Stimulated activated CD4-positive, alpha-beta T cell treated with anti-CD3 and anti-CD28 coated beads, Interleukin-1b, Interleukin-23, amount 100 ng/mL, for 24 hours (primary cell): Measurements from ENCODE around the gene LDLRAD3.
"Not testable (repeated sequence)": the region's sequence is repeated elsewhere in the genome, so short reads cannot be mapped to it uniquely, and the experiment has no call there.

Experiments
- DNase-seq, 4 experiments: peaks; one replicate each; pipeline ENCODE4 v3.0.0-alpha.2; 2020; ENCODE audit warnings: low read depth in 4 of 4, low spot score in 1 of 4

LDLRAD3 gene

DNA sequence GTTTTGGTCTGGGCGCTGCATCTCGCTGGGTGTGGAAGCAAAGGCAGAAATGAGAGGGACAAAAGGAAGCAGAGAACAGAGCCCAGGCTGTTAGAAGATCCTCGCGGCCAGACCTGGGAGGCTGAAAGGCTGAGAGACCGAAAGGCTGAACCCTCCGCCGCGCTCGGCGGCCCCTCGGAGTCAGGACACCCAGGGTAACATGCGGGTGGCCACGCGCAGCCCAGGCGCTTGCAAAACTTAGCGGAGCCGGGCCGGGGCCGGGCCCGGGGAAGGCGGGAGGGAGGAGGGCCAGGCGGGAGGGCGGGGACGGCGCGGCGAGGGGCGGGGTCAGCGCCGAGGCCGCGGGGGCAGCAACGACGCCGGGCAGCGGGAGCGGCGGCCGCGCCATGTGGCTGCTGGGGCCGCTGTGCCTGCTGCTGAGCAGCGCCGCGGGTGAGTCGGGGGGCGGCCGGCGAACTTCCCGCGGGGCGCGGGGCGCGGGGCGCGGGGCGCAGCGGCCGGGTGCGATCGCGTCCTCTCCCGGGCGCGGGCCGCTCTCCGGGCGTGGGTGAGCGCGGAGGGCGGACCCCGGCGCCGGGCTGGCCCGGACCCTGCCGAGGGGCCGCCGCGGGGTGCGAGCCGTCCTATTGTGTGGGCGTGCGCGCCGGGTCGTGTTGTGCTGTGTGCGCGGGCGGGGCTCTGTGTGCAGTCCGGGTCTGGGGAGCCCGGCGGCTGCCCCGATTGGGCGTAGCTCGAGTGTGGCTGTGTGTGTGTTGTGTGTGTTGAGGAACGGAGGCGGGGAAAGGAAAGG lies at the start of gene LDLRAD3:
LDLRAD3 (plus strand) TSS at position 350 of the 790 bp plus-strand sequence; CDS start at position 387, 37 bp downstream.
- DNase-seq, result peak in 3 of 4 experiments; percentile 13 to 46 (median 16)

DNA sequence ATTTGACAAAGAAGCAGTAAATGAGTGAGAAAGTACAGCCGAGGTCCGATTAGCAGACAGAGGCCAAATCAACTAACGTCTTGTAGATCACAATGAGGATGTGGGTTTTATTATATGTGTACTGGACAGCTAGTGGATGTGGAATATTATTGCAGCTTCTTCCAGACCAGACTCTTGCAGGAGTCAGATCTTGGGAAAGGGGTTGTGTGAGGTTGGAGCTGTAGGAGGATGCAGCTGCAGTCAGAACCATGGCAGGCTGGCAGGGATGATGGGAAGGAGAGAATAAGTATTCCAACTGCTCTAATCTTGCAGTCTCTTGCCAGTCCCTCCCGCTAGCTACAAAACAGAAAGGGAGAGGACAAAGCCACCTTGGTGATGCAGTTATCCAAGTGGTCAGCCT lies 46.8 kb upstream of the LDLRAD3 start:
- DNase-seq, result no peak

DNA sequence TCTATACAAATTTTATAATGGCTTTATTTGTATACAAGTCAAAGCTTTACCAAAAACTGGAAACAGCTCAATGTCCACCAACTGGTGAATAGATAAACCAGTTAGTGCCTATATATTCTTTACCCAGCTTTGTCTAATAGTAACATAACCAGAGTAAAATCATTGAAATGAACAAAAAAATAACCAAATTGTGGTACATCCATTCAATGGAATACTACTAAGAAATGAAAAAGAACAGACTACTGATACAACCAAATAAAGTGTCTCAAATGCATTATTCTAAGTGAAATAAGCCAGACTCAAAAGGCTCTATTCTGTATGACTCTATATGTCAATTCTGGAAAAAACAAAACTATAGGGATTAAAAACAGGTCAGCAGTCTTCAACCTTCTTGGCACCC lies 40.9 kb upstream of the LDLRAD3 start:
- no peak for DNase-seq

DNA sequence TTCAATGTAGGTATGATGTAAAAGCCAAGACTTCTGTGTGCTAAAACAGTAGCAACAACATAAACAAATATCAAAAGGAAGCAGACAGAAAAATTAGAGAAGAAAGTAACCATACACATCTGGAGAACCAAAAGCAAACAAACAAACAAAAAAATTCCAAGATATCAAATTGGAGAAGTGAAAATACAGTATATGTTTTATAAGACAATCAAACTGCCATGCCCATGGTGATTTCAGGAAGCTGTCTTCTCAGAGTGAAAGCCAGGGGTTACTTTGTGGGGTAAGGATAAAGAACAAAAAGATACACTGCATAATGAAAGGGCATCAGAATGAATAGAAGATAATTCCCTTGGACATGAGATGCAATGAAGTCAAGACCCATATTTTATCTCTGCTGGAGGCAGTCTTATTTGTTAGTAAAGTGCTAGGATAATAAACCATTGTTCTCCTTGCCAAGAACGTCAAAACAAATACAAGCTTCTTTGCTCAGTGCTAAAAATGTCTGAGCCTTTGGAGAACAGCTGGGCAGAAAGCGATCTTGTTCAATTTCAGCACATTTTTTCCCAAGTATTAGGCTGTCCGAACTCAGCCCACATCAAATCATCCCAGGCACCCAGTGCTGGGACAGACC lies 38.1 kb upstream of the LDLRAD3 start:
- no peak for DNase-seq

- DNase-seq, result no peak
These were observed 37.6 kb upstream of the LDLRAD3 start for GRCh38 chr11:35906277-35906661.

GRCh38 chr11:35906681-35907080 lies 37.2 kb upstream of the LDLRAD3 start:
- DNase-seq, result no peak

DNA sequence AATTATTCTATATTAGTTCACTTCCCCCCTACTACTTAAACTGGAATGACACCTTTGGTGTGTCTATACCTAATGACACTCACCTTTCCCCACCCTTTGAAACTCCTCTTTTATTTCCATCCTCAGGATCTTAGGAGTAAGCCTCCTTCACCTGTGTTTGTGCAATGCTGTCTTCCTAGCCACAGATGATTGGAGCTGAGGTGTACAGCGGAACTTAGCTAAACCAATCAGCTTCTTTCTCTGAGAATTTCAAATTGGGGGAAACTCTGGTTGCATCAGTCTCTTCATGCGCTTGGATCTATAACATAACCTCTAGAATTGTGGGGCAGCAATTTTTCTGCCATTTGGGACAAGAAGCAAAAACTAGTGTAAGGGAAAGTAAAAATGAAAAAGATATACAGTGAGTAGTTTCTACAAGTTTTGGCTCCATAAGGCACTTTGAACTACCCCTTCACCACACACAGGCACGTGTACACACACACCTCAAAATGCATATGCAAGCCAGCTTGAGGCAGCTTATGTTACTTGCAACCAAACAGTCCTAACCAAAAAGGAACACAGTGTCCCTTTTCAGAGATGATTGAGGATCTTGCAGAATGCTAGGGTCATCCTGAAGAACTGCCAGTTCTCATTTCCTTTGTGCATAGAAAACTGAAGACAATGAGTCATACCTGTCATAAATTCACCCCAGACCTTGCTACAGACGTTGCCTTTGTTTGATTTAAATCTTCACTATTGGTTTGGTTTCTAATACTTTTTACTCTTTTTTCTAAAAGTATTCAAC lies 36.0 kb upstream of the LDLRAD3 start:
- no peak for DNase-seq

DNA sequence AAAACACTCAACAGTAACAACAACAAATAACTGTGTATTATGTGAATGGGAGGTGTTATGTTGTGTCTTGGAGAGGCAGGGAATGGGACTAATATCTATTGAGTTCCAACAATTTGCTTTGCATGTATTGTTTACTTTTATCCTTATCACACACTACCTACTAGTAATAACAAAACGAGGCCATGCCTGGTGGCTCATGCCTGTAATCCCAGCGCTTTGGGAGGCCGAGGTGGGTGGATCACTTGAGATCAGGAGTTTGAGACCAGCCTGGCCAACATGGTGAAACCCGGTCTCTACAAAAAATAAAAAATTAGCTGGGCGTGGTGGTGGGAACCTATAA lies 35.5 kb upstream of the LDLRAD3 start:
- not testable (repeated sequence) for DNase-seq

DNA sequence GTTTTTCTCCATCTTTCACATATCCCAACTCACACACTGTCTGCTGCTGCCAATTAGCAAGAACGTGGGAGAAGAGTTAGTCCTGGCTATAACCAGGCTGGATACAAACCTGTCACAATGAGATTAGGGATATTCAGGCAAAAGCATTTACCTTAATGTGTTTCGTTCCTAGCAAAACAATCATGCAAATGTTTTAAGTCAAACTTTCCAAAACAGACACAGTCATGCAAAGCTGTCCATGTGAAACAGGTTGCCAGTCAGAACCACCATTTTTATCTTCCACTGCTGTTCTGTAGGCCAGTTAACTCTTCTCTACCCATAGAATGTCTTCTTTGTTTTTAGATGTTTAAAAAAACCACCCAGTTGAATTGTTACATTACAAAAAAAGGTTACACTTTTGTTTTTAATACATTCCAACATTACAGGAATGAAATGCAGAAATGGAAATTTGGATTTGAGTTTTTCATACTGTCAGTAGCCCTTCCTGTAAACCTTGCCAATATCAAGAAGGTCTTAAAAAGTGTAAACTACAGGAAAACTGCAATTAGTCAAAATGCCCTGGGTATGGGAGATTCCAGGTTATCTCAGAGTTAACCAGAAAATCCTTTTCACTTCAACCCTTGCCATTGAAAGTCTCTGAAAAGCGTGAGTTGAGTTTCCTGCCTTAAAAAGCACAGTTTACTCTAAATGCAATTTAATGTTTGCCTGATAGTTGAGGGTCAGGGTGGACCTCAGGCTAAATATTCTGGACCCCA lies 34.2 kb upstream of the LDLRAD3 start:
- no peak for DNase-seq

GRCh38 chr11:35911013-35911412 lies 32.8 kb upstream of the LDLRAD3 start:
- no peak for DNase-seq

DNA sequence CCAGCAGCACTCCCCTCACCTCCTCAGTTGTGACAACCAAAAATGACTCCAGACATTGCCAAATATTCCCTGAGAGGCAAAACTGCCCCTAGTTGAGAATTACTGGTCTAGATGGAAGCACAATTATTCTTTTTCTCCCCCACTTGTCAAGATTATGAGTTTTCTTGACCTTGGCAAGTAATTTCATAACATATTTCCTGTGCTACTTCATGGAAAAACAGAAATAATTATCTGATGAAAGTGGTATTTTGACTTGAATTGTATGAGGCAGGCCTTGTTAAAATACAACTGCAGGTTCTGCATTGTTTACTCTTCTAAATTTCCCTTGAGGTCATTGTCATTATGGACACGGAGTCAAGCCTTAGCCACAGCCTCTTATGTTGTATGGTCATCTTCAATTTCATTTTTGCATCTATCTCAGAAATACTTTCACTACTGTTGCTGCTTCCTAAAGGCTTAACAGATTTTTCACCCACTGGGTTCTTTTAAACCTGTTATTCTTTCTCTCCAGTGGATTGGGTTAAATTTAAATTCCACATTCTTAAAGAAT lies 32.2 kb upstream of the LDLRAD3 start:
- DNase-seq, result no peak

- DNase-seq, result not testable (repeated sequence)
These were observed 31.4 kb upstream of the LDLRAD3 start for GRCh38 chr11:35912436-35912835.

DNA sequence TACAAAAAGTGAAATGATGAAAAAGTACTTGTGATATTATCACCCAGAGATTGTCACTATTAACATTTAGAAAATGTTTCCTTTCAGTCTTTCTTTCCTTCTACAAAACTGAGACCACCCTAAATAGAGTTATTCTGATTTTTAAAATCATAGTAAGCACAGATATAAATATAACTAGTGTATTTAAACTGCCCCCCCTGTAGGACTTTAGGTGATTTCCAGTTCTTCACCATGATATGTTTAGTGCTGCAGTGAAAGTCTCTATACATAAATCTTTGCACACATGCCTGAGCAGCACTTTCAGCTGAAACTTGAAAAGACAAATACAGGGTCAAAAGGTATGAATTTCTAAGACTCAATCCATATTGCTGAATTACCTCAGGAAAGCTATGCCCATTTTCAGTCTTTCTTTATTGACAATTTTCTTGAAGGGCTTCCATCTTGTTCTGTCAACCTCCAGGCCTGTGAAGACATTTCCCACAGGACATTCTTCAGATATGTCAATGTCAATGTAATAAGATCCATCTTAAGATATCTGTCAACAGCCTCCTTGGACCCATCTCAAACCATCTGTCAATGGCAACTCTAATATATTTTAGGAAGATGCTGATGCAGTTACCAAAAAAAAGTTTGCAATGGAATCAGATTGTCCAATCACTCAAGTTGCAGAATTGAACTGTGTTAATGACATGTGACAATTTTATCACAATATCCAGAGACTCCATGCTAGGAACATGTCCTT lies 30.8 kb upstream of the LDLRAD3 start:
- no peak for DNase-seq

DNA sequence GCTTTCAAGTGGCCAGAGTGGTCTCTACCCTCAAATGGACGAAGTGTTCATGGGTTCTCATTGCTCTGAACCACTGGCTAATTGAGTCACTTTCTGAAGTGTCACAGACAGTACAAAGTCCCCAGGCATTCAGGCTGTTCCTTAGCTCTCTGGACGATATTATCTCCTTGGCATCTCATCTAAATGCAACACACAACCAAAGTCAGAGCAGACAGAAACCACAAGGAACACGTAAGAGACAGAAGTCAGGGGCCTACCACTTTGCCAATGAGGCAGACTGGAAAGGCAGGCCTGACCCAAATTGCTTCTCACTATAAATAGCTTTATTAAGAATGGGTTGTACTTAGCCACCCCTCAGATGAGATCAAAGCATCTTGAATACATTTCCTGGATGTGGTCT lies 29.0 kb upstream of the LDLRAD3 start:
- DNase-seq, result no peak

DNA sequence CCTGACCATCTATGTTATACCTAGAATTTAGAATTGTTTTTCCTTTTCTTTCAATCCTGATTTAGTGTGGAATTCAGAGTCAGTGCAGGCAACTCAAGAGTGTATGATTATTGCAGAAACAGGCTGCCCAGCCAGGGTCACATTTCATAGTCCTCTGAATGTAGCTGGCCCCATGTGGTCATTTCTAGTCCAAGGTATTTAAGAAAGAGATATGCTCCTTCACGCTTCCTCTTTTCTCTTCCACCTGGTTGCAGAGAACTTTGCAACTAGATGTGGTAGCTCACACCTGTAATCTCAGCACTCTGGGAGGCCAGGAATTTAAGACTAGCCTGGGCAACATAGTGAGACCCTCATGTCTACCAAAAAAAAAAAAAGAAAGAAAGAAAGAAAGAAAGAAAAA lies 27.6 kb upstream of the LDLRAD3 start:
- no peak for DNase-seq

DNA sequence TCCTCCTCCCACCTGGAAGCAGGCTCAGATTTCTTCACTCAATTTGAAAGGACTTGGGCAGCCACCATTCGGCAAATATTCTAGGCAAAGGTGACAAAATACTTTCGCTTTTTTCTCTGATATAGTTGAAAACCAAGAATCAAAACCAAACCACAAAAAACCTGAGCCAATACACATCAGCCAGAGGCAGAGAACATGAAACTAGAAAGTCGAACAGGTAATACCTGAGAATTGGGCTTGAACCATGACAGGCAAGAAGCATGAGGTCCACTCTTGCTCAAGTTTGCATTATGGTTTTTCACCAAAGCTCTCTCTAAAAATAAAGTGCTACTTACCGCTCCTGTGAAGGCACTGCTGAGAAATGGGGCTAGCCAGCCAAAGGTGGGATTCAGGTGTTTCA lies 26.2 kb upstream of the LDLRAD3 start:
- DNase-seq, result no peak

GRCh38 chr11:35918716-35919115 lies 25.1 kb upstream of the LDLRAD3 start:
- DNase-seq, result no peak

GRCh38 chr11:35919244-35919643 lies 24.6 kb upstream of the LDLRAD3 start:
- no peak for DNase-seq

- DNase-seq, result no peak
These were observed 20.4 kb upstream of the LDLRAD3 start for GRCh38 chr11:35923452-35923851.

- no peak for DNase-seq
These were observed 19.1 kb upstream of the LDLRAD3 start for GRCh38 chr11:35924811-35925210.
